Caco-2 (cell line): ENCODE measurements around the gene NPFFR1. TPM values are rescaled to one million over a fixed set of nuclear protein-coding genes. Genes with fewer than 3 reads are reported as not detected.

Source experiments
- BruUV-seq: library from RNA; stranded (reverse); fragments of 400-500 nt; replicated peaks from 2 replicates; lab custom pipeline; 2021; lab: Mats Ljungman, UMichigan
- CTCF ChIA-PET: fragments of 300-600 bp; sonication (Branson Sonifier 250); formaldehyde crosslinking; loops from one replicate; lab custom pipeline; 2022; ENCODE audit warnings: antibody characterized with exemption; lab: Charles Lee
- POLR2A ChIA-PET: fragments of 300-600 bp; sonication (Branson Sonifier 250); formaldehyde crosslinking; loops from one replicate; lab custom pipeline; 2022; ENCODE audit warnings: antibody characterized with exemption; lab: Charles Lee
- DNase-seq, 2 experiments: peaks; one replicate each; pipeline versions ENCODE4 v3.0.0 to v3.0.0-alpha.2; 2020 to 2022
- H3K27me3 ChIP-seq: replicated peaks from 2 replicates; pipeline ENCODE4 v1.6.0; 2011; ENCODE audit warnings: low read length; ENCODE audit not compliant: control insufficient read depth, insufficient read depth
- H3K36me3 ChIP-seq: 2 replicates; pipeline ENCODE4 v1.5.1; 2011; ENCODE audit warnings: low read length; ENCODE audit not compliant: control insufficient read depth, insufficient read depth
- H3K4me1 ChIP-seq: fragments of 250-450 bp; sonication (Bioruptor Pico); 2 replicates; pipeline ENCODE4 v1.5.1; 2020; ENCODE audit warnings: mild to moderate bottlenecking
- H3K4me3 ChIP-seq: 2 replicates; pipeline ENCODE4 v1.5.1; 2011; ENCODE audit warnings: low read depth, mild to moderate bottlenecking, control low read depth, low read length
- H3K9me3 ChIP-seq: fragments of 250-450 bp; sonication (Bioruptor Pico); 2 replicates; pipeline ENCODE4 v1.5.1; 2020; ENCODE audit warnings: mild to moderate bottlenecking, moderate library complexity
- H3K27ac Mint-ChIP-seq: one replicate; pipeline ENCODE4 v1.8.0; 2022; ENCODE audit warnings: mixed read lengths; ENCODE audit not compliant: unreplicated experiment
- H3K27me3 Mint-ChIP-seq: one replicate; pipeline ENCODE4 v1.8.0; 2022; ENCODE audit warnings: mixed read lengths; ENCODE audit not compliant: insufficient read depth, unreplicated experiment
- H3K36me3 Mint-ChIP-seq: one replicate; pipeline ENCODE4 v1.8.0; 2022; ENCODE audit warnings: mild to moderate bottlenecking, mixed read lengths; ENCODE audit not compliant: insufficient read depth, unreplicated experiment
- H3K4me1 Mint-ChIP-seq: one replicate; pipeline ENCODE4 v1.8.0; 2022; ENCODE audit warnings: low read depth, mixed read lengths; ENCODE audit not compliant: unreplicated experiment
- H3K4me3 Mint-ChIP-seq: one replicate; pipeline ENCODE4 v1.8.0; 2022; ENCODE audit warnings: mild to moderate bottlenecking, moderate library complexity, mixed read lengths; ENCODE audit not compliant: unreplicated experiment
- H3K9me3 Mint-ChIP-seq: one replicate; pipeline ENCODE4 v1.8.0; 2022; ENCODE audit warnings: mixed read lengths; ENCODE audit not compliant: unreplicated experiment
- CTCF ChIP-seq, 2 experiments: fragments of 200-600 bp in 1 of 2; IDR thresholded peaks; 1 replicate in 1 of 2; 2 replicates in 1 of 2; pipeline versions ENCODE4 v1.5.1 to v1.8.0; 2011 to 2022; ENCODE audit warnings: antibody characterized with exemption in 1 of 2, control low read depth in 1 of 2, inconsistent platforms in 1 of 2, low read depth in 1 of 2, low read length in 1 of 2, mild to moderate bottlenecking in 1 of 2, moderate library complexity in 1 of 2; ENCODE audit not compliant: insufficient read depth in 1 of 2, severe bottlenecking in 1 of 2, unreplicated experiment in 1 of 2
- intact Hi-C: fragments of 100-400 bp; cut with micrococcal nuclease; formaldehyde crosslinking; loops from one replicate; pipeline ENCODE4 v1.10.0; 2022; ENCODE audit not compliant: unreplicated experiment
- total RNA-seq: library from RNA; stranded (reverse); gene quantifications from 2 replicates; pipeline ENCODE4 v1.2.3, GENCODE V29; 2022

The NPFFR1 gene
- total RNA-seq, 1 experiment from 2014 or later: not detected

DNA sequence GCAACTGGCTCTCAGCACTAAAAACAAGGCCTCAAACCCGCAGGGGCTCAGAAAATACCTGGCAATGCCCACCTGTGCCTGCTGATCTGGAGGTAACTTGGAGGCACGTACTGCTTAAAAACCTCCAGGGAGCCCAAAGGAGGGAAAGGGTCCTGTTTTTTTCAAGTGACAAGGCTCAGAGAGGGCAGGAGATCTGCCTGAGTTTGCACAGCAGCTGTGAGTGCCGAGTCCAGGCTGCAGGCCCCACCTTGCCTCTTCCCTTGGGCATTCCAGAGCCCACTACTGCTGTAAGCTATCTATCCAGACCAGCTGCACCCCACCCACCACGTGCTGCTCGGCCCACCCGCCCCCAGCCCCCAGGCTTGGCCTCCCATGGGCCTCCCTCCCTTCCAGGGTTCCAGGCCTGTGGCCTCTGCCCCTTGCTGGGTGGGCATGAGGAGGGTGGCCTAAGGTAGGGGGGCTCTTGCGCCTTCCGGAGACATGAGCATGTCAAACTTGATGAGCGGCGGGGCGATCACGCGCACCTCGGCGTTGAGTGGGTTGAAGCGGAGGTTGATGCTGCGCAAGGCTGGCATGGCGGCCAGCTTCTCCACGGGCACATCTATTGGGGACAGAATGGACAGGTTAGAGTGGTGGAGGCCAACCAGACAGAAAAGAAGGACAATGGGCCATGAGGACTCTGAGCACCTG is 17.2 kb upstream of the NPFFR1 start:
- no peak for DNase-seq
- TF ChIP-seq CTCF (IDR thresholded peaks at IDR 0.05; ENCODE audit: insufficient read depth in 1 of 2, low read depth in 1 of 2, low read length in 1 of 2, severe bottlenecking in 1 of 2, unreplicated experiment in 1 of 2): no peak
- intact Hi-C loops: no loop called here
- ChIA-PET POLR2A (no interaction called here), CTCF (interaction anchor here (1.0 kb wide), 1 partner anchor 154 kb away, joined by 3 read pairs; the partner anchor contains the start of gene TYSND1)
- no peak overlapping the region for H3K4me3 ChIP-seq
- Mint-ChIP-seq H3K27ac (no peak overlapping the region), H3K9me3 (no peaks in the 10 kb centered on the region), H3K4me3 (no peak overlapping the region), H3K4me1 (no peaks in the 10 kb centered on the region), H3K27me3 (no peaks in the 10 kb centered on the region), H3K36me3 (no peaks in the 10 kb centered on the region)
- H3K36me3 ChIP-seq: 0 out of 2 replicates have a peak, but pooled peaks cover 1% of the 10 kb centered on the region
- H3K4me1 ChIP-seq: no peaks in the 10 kb centered on the region
- H3K27me3 ChIP-seq: no peaks in the 10 kb centered on the region
- BruUV-seq: no TSS peak
- no peaks in the 10 kb centered on the region for H3K9me3 ChIP-seq

DNA sequence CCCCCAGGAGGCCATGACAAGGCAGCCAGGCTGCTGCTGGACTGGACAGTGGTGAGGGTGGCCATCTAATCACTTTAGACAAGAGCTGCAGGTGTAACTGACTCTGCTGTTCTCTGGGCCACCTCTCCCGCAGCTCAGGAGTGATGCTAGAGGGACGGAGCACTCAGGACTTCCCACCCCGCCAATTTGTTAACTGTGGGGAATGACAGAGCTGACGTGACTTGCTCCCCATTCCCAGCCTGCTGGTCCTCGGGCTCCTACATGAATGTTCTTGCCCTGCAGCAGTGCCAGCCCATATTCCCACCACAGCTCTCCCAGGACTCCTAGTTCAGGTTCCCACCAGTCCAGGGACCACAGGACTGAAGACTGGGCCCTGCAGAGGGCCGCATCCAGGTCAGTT is 16.7 kb upstream of the NPFFR1 start:
- no peak overlapping the region for H3K4me3 ChIP-seq
- H3K9me3 ChIP-seq: no peaks in the 10 kb centered on the region
- no peaks in the 10 kb centered on the region for H3K4me1 ChIP-seq
- H3K4me1 Mint-ChIP-seq: no peaks in the 10 kb centered on the region
- H3K27me3 Mint-ChIP-seq: no peaks in the 10 kb centered on the region
- BruUV-seq: no TSS peak
- H3K36me3 Mint-ChIP-seq: no peaks in the 10 kb centered on the region
- intact Hi-C loops: no loop called here
- no peak for DNase-seq
- POLR2A ChIA-PET: no interaction called here
- CTCF ChIA-PET: interaction anchor here (0.6 kb wide), 1 partner anchor 64 kb away, joined by 9 read pairs; no protein-coding TSS in a partner anchor
- no peak for TF ChIP-seq CTCF (IDR thresholded peaks at IDR 0.05; ENCODE audit: insufficient read depth in 1 of 2, low read depth in 1 of 2, low read length in 1 of 2, severe bottlenecking in 1 of 2, unreplicated experiment in 1 of 2)
- 0 out of 2 replicates have a peak, but pooled peaks cover 1% of the 10 kb centered on the region for H3K36me3 ChIP-seq
- no peaks in the 10 kb centered on the region for H3K9me3 Mint-ChIP-seq
- no peak overlapping the region for H3K27ac Mint-ChIP-seq
- H3K27me3 ChIP-seq: no peaks in the 10 kb centered on the region
- no peak overlapping the region for H3K4me3 Mint-ChIP-seq

DNA sequence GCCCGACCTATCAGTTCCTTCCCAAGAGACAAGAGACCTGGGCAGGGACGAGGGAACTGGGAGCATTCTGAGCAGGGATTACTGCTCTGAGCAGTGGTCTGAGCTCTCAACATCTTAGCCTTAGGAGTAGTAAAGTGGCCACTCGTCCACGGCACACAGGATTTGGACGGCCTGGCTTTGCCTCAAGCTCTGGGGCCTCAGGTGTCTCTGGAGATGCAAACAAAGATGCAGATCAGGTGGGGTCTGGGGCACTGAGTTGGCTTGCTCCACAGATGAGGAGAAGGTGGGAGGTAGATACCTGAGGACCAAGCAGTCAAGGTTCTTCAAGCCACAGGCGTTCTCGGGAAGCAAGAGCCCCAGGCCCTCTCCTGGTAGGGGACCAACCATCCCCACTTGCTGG is 16.1 kb upstream of the NPFFR1 start:
- Histone ChIP-seq H3K9me3 (no peaks in the 10 kb centered on the region), H3K4me3 (no peak overlapping the region), H3K27me3 (no peaks in the 10 kb centered on the region), H3K4me1 (no peaks in the 10 kb centered on the region), H3K36me3 (0 out of 2 replicates have a peak, but pooled peaks cover 1% of the 10 kb centered on the region)
- intact Hi-C loops: no loop called here
- H3K36me3 Mint-ChIP-seq: no peaks in the 10 kb centered on the region
- no peak overlapping the region for H3K4me3 Mint-ChIP-seq
- TF ChIP-seq CTCF (IDR thresholded peaks at IDR 0.05; ENCODE audit: insufficient read depth in 1 of 2, low read depth in 1 of 2, low read length in 1 of 2, severe bottlenecking in 1 of 2, unreplicated experiment in 1 of 2): no peak
- CTCF ChIA-PET: interaction anchor here (0.6 kb wide), 1 partner anchor 65 kb away, joined by 9 read pairs; no protein-coding TSS in a partner anchor
- H3K27me3 Mint-ChIP-seq: no peaks in the 10 kb centered on the region
- no peak for DNase-seq
- POLR2A ChIA-PET: no interaction called here
- no peaks in the 10 kb centered on the region for H3K9me3 Mint-ChIP-seq
- no TSS peak for BruUV-seq
- no peak overlapping the region for H3K27ac Mint-ChIP-seq
- no peaks in the 10 kb centered on the region for H3K4me1 Mint-ChIP-seq
